HCT116 (cell line): ENCODE data around the gene ARHGAP23. TPM values are rescaled to one million over a fixed set of nuclear protein-coding genes. Genes with fewer than 3 reads are reported as not detected.

Experiments
- ATAC-seq: fragments of 200-7000 bp; cut with Tn5 transposase; 2 replicates; pipeline ENCODE4 v1.9.1; 2020; ENCODE audit warnings: mild to moderate bottlenecking, moderate library complexity
- BruUV-seq: library from RNA; stranded (reverse); fragments of 400-500 nt; replicated peaks from 2 replicates; lab custom pipeline; 2021; lab: Mats Ljungman, UMichigan
- CTCF ChIA-PET: fragments of 300-600 bp; sonication (Branson Sonifier 250); formaldehyde crosslinking; loops from one replicate; lab custom pipeline; 2021; ENCODE audit warnings: antibody characterized with exemption; lab: Charles Lee
- POLR2A ChIA-PET: fragments of 300-600, 350-600 bp; sonication (Branson Sonifier 250); formaldehyde crosslinking; loops from one replicate; lab custom pipeline; 2021; ENCODE audit warnings: antibody characterized with exemption; lab: Charles Lee
- RAD21 ChIA-PET, 2 experiments: fragments of 300-600 bp; sonication (Branson Sonifier 250); formaldehyde crosslinking; loops; one replicate each; lab custom pipeline; 2023; ENCODE audit warnings: low total read pairs in 2 of 2; ENCODE audit not compliant: uncharacterized antibody in 2 of 2, unreplicated experiment in 2 of 2, low non-redundant PET in 1 of 2; lab: Charles Lee
- DNase-seq: peaks from one replicate; pipeline ENCODE4 v3.0.0-alpha.2; 2010; ENCODE audit warnings: low read depth, low spot score
- H2AFZ ChIP-seq: fragments of 200-600 bp; shearing (Covaris generic), sonication (generic); 2 replicates; pipeline ENCODE4 v1.6.1; 2017; ENCODE audit warnings: low read depth, mixed run types, mixed read lengths, antibody characterized with exemption, low read length; ENCODE audit not compliant: poor library complexity, severe bottlenecking
- H3K27ac ChIP-seq: 2 replicates; pipeline ENCODE4 v1.5.1; 2012; ENCODE audit warnings: low read depth, low read length
- H3K27me3 ChIP-seq: fragments of 200-600 bp; sonication (generic); 2 replicates; pipeline ENCODE4 v1.6.1; 2016; ENCODE audit warnings: mixed run types, low read length, mixed read lengths; ENCODE audit not compliant: insufficient read depth
- H3K36me3 ChIP-seq, 2 experiments: fragments of 200-500 bp in 1 of 2; fragments of 200-600 bp in 1 of 2; sonication (Bioruptor generic) in 1 of 2; sonication (generic) in 1 of 2; 2 replicates each; pipeline versions ENCODE4 v1.5.1 to v1.6.1; 2014 to 2016; ENCODE audit warnings: low read length in 2 of 2, inconsistent platforms in 1 of 2, mixed read lengths in 1 of 2, mixed run types in 1 of 2; ENCODE audit not compliant: insufficient read depth in 2 of 2, control insufficient read depth in 1 of 2
- H3K4me1 ChIP-seq, 2 experiments: fragments of 200-600 bp in 1 of 2; sonication (generic) in 1 of 2; 2 replicates each; pipeline versions ENCODE4 v1.5.1 to v1.6.1; 2012 to 2017; ENCODE audit warnings: low read length in 2 of 2, inconsistent platforms in 1 of 2, mild to moderate bottlenecking in 1 of 2, mixed read lengths in 1 of 2, mixed run types in 1 of 2, moderate library complexity in 1 of 2; ENCODE audit not compliant: insufficient read depth in 2 of 2, control insufficient read depth in 1 of 2
- H3K4me2 ChIP-seq: fragments of 200-600 bp; sonication (generic); 2 replicates; pipeline ENCODE4 v1.6.1; 2017; ENCODE audit warnings: mixed run types, low read length, mixed read lengths
- H3K4me3 ChIP-seq, 2 experiments: fragments of 200-600 bp in 1 of 2; sonication (generic) in 1 of 2; replicated peaks in 1 of 2; 2 replicates each; pipeline ENCODE4 v1.5.1; 2011 to 2016; ENCODE audit warnings: low read length in 2 of 2, control low read depth in 1 of 2, low read depth in 1 of 2, mild to moderate bottlenecking in 1 of 2, mixed read lengths in 1 of 2, mixed run types in 1 of 2
- H3K79me2 ChIP-seq: fragments of 200-600 bp; sonication (generic); 2 replicates; pipeline ENCODE4 v1.6.1; 2017; ENCODE audit warnings: mild to moderate bottlenecking, mixed run types, low read length, moderate library complexity, mixed read lengths; ENCODE audit not compliant: insufficient read depth
- H3K9ac ChIP-seq: fragments of 200-600 bp; sonication (generic); 2 replicates; pipeline ENCODE4 v1.6.1; 2016; ENCODE audit warnings: low read length, mixed read lengths
- H3K9me2 ChIP-seq: fragments of 200-600 bp; sonication (generic), shearing (Covaris generic); 2 replicates; pipeline ENCODE4 v1.6.1; 2017; ENCODE audit warnings: mixed run types, mild to moderate bottlenecking, moderate library complexity; ENCODE audit not compliant: insufficient read depth
- H3K9me3 ChIP-seq, 2 experiments: fragments of 200-500 bp in 1 of 2; fragments of 200-600 bp in 1 of 2; sonication (Bioruptor generic) in 1 of 2; sonication (generic) in 1 of 2; 2 replicates each; pipeline ENCODE4 v1.6.1; 2014 to 2017; ENCODE audit warnings: low read length in 2 of 2, mixed read lengths in 2 of 2, inconsistent platforms in 1 of 2, low read depth in 1 of 2, mild to moderate bottlenecking in 1 of 2, mixed run types in 1 of 2, moderate library complexity in 1 of 2; ENCODE audit not compliant: control insufficient read depth in 1 of 2, insufficient read depth in 1 of 2
- H4K20me1 ChIP-seq: fragments of 200-600 bp; sonication (generic), shearing (Covaris generic); 2 replicates; pipeline ENCODE4 v1.6.1; 2017; ENCODE audit warnings: mixed run types, mild to moderate bottlenecking, moderate library complexity; ENCODE audit not compliant: insufficient read depth
- JUND ChIP-seq: IDR thresholded peaks from 2 replicates; pipeline ENCODE4 v1.6.1; 2012
- RAD21 ChIP-seq: IDR thresholded peaks from 2 replicates; pipeline ENCODE4 v1.6.1; 2012; ENCODE audit warnings: low read depth, mild to moderate bottlenecking
- SRF ChIP-seq: IDR thresholded peaks from 2 replicates; pipeline ENCODE4 v1.6.1; 2012; ENCODE audit warnings: low read depth
- ZBTB33 ChIP-seq: IDR thresholded peaks from 2 replicates; pipeline ENCODE4 v1.6.1; 2011; ENCODE audit warnings: mild to moderate bottlenecking, low read length, moderate library complexity; ENCODE audit not compliant: insufficient replicate concordance; ENCODE audit errors: extremely low read depth
- intact Hi-C: fragments of 100-400 bp; cut with micrococcal nuclease; formaldehyde crosslinking; loops from 2 replicates; pipeline ENCODE4 v1.10.0; 2022
- total RNA-seq: library from RNA; stranded (reverse); gene quantifications from one replicate; pipeline ENCODE4 v1.2.1, GENCODE V29; 2021; ENCODE audit not compliant: unreplicated experiment
- TF ChIP-seq, protein P1 (sequence below): IDR thresholded peaks from 2 replicates; pipeline ENCODE4 v1.6.1; 2012; ENCODE audit warnings: low read depth

ARHGAP23 gene
- total RNA-seq, 1 experiment from 2014 or later, result 41.0 TPM

- no TSS peak for BruUV-seq
- Histone ChIP-seq H3K9ac (no peak overlapping the region), H3K4me2 (no peak overlapping the region), H3K4me3 (no peak overlapping the region), H3K36me3 (no peaks in the 10 kb centered on the region), H3K4me1 (peaks cover 0 to 5% of the 10 kb centered on the region in 2 experiments; a peak in 1 of 4 replicates), H3K9me2 (no peaks in the 10 kb centered on the region), H3K27me3 (no peaks in the 10 kb centered on the region), H3K79me2 (no peaks in the 10 kb centered on the region), H4K20me1 (no peaks in the 10 kb centered on the region), H2AFZ (no peak overlapping the region), H3K27ac (no peak overlapping the region), H3K9me3 (no peaks in the 10 kb centered on the region)
- DNase-seq (no peak), ATAC-seq (no peak)
- ChIA-PET CTCF (interaction anchor here (1.0 to 3.9 kb wide), 2 partner anchors 9 to 11 kb away, joined by 3 to 25 read pairs; no protein-coding TSS in a partner anchor), POLR2A (interaction anchor here (1.3 kb wide), 1 partner anchor 12 kb away, joined by 4 read pairs; no protein-coding TSS in a partner anchor), RAD21 (no interaction called here)
- TF ChIP-seq ZBTB33 (no peak), JUND (no peak), SRF (no peak), RAD21 (no peak)
- TF ChIP-seq, protein P1, sequence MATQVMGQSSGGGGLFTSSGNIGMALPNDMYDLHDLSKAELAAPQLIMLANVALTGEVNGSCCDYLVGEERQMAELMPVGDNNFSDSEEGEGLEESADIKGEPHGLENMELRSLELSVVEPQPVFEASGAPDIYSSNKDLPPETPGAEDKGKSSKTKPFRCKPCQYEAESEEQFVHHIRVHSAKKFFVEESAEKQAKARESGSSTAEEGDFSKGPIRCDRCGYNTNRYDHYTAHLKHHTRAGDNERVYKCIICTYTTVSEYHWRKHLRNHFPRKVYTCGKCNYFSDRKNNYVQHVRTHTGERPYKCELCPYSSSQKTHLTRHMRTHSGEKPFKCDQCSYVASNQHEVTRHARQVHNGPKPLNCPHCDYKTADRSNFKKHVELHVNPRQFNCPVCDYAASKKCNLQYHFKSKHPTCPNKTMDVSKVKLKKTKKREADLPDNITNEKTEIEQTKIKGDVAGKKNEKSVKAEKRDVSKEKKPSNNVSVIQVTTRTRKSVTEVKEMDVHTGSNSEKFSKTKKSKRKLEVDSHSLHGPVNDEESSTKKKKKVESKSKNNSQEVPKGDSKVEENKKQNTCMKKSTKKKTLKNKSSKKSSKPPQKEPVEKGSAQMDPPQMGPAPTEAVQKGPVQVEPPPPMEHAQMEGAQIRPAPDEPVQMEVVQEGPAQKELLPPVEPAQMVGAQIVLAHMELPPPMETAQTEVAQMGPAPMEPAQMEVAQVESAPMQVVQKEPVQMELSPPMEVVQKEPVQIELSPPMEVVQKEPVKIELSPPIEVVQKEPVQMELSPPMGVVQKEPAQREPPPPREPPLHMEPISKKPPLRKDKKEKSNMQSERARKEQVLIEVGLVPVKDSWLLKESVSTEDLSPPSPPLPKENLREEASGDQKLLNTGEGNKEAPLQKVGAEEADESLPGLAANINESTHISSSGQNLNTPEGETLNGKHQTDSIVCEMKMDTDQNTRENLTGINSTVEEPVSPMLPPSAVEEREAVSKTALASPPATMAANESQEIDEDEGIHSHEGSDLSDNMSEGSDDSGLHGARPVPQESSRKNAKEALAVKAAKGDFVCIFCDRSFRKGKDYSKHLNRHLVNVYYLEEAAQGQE, result no peak
- intact Hi-C loops, result no loop called here
Measured at GRCh38 chr17:38546396-38546795, 118.1 kb downstream of the ARHGAP23 start.
